ENCODE data around the gene PMM1. TPM values are rescaled to one million over a fixed set of nuclear protein-coding genes. Genes with fewer than 3 reads are reported as not detected.

Gene PMM1
- total and polyA plus RNA-seq, 9 donors: 19.9 to 76.6 (median 55.7) TPM

DNA sequence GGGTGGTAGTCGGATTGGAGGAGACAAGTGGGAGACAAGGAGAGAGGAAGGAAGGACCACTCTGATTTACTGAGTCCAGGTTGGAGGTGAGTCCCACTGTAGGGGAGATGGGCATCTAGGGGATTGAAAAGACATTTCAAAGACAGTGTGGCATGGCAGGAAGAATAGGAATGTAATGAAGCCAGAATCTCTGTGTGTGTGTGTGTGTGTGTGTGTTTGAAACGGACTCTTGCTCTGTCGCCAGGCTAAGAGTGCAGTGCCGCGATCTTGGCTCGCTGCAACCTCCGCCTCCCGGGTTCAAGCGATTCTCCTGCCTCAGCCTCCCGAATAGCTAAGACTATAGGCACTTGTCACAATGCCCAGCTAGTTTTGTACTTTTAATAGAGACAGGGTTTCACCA lies 33.1 kb downstream of the PMM1 start:
- Histone ChIP-seq H3K27me3 (no peaks in the 10 kb centered on the region), H3K9me3 (no peaks in the 10 kb centered on the region), H3K27ac (peak overlapping the region; percentile 26 to 98), H3K36me3 (no peaks in the 10 kb centered on the region), H3K4me3 (no peak overlapping the region), H3K4me1 (ENCODE audit: insufficient read depth) (peaks cover 16% of the 10 kb centered on the region)
- intact Hi-C loops (cut with DNase I): no loop called here
- DNase-seq: no peak
- no peak for TF ChIP-seq POLR2A (IDR thresholded peaks at IDR 0.05)
- no peak for TF ChIP-seq EP300 (IDR thresholded peaks at IDR 0.05)
- no peak for TF ChIP-seq CTCF (IDR thresholded peaks at IDR 0.05)
- 62 to 82% (median 67%) methylated on average over 10 of the region's 10 CpGs for WGBS, 3 donors

DNA sequence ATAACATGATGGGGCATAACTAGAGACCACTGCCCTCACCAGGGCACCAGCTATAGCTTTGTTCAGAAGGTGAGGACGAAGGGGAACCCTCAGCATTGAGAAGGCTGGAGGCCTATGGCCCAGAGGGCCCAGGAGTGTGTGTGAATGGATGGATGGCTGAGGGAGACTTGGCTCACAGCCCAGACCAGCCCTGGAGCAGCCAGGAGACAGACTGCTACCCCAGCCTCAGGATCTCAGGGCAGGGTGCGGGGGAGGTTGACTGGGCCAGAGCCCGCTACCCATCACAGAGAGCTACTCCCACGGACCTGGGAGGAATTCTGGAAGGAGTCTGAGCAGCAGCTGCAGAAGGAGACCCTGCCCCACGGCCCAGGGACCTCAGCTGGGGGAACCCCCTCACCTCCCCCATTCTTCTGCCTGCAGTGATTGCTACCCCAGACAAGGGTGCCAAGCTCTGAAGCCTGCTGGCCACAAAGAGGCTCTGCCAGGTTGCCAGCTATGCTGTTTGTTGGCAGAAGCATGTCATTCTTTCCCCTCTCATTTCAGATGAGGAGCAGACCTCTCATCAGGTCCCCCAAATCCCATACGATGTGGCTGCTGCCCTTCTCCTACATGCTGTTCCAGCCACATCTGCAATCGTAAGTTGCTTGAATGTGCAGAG lies 34.2 kb downstream of the PMM1 start:
- Histone ChIP-seq H3K27me3 (no peaks in the 10 kb centered on the region), H3K27ac (peak overlapping the region in 1 of 2 donors; percentile 98), H3K4me1 (ENCODE audit: insufficient read depth) (peaks cover 16% of the 10 kb centered on the region), H3K9me3 (no peaks in the 10 kb centered on the region), H3K4me3 (no peak overlapping the region), H3K36me3 (no peaks in the 10 kb centered on the region)
- peak in 4 of 5 donors; percentile 63 to 77 (median 68) for DNase-seq
- intact Hi-C loops (cut with DNase I): no loop called here
- WGBS, 3 donors: 23 to 36% (median 31%) methylated on average over 7 of the region's 7 CpGs
- no peak for TF ChIP-seq POLR2A (IDR thresholded peaks at IDR 0.05)
- TF ChIP-seq EP300 (IDR thresholded peaks at IDR 0.05): no peak
- no peak for TF ChIP-seq CTCF (IDR thresholded peaks at IDR 0.05)

DNA sequence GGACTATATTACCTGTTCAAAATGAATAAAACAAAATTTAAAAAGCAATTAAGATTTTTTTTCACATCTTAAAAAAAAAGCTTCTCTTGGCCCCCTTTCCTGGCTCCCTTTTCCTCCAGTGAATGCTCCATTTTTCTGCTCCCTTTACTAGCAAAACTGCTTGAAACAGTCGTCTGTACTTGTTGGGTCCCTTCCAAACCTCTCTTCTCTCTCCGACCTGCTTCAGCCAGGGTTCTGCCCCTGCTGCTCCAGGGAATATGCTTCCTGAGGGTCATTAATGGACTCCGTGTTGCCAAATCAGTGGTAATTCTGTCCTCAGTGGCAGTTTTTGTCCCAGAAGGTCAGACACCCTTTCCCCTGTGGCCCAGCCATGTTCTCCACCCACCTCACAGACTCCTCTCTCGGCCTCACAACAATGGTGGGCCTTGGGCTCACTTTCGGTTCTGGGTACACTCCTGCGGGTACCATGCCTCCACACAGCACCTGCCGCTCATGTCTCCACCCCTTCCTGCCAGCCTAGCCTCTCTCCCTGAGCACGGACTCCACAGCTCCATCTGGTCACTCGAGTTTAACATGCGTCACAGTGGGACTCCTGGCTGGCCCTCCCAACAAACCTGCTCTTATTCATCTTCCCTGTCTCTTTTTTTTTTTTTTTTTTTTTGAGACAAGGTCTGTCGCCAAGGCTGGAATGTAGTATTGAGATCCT lies 37.6 kb downstream of the PMM1 start:
- H3K4me1 ChIP-seq (ENCODE audit: insufficient read depth): peaks cover 11% of the 10 kb centered on the region
- TF ChIP-seq POLR2A (IDR thresholded peaks at IDR 0.05): no peak
- TF ChIP-seq EP300 (IDR thresholded peaks at IDR 0.05): no peak
- no peak for TF ChIP-seq CTCF (IDR thresholded peaks at IDR 0.05)
- no peaks in the 10 kb centered on the region for H3K9me3 ChIP-seq
- H3K27me3 ChIP-seq: no peaks in the 10 kb centered on the region
- H3K27ac ChIP-seq: peak overlapping the region in 1 of 2 donors; percentile 1
- H3K36me3 ChIP-seq: no peaks in the 10 kb centered on the region
- WGBS, 3 donors: 61 to 70% (median 66%) methylated on average over 11 of the region's 11 CpGs
- no peak for DNase-seq
- no peak overlapping the region for H3K4me3 ChIP-seq
- intact Hi-C loops (cut with DNase I): no loop called here

- Histone ChIP-seq H3K36me3 (no peaks in the 10 kb centered on the region), H3K4me3 (no peak overlapping the region), H3K27me3 (no peaks in the 10 kb centered on the region), H3K27ac (no peak overlapping the region), H3K9me3 (no peaks in the 10 kb centered on the region), H3K4me1 (ENCODE audit: insufficient read depth) (peaks cover 9% of the 10 kb centered on the region)
- intact Hi-C loops (cut with DNase I): no loop called here
- no peak for TF ChIP-seq CTCF (IDR thresholded peaks at IDR 0.05)
- TF ChIP-seq POLR2A (IDR thresholded peaks at IDR 0.05): no peak
- no peak for TF ChIP-seq EP300 (IDR thresholded peaks at IDR 0.05)
- no peak for DNase-seq
- 58 to 72% (median 59%) methylated on average over 12 of the region's 12 CpGs for WGBS, 3 donors
Observed at GRCh38 chr22:41550952-41551491, 38.6 kb downstream of the PMM1 start.
